Measurements from ENCODE around the gene PTPRN2.
"Not testable (repeated sequence)": the region's sequence is repeated elsewhere in the genome, so short reads cannot be mapped to it uniquely, and the experiment has no call there.

PTPRN2 gene

GRCh38 chr7:157701395-157702180 lies 886.0 kb downstream of the PTPRN2 start:
- not testable (repeated sequence) for H3K36me3 Mint-ChIP-seq (ENCODE audit: low read depth); H3K4me1 Mint-ChIP-seq (ENCODE audit: low read depth); H3K9me3 Mint-ChIP-seq; H3K4me3 Mint-ChIP-seq; H3K27ac Mint-ChIP-seq
- peaks cover 20% of the 10 kb centered on the region for H3K27me3 Mint-ChIP-seq

GRCh38 chr7:157700231-157701005 lies 887.2 kb downstream of the PTPRN2 start:
- Mint-ChIP-seq H3K4me1 (ENCODE audit: low read depth) (no peaks in the 10 kb centered on the region), H3K27me3 (peaks cover 22% of the 10 kb centered on the region), H3K4me3 (no peak overlapping the region)

GRCh38 chr7:157699357-157700013 lies 888.1 kb downstream of the PTPRN2 start:
- peaks cover 30% of the 10 kb centered on the region for H3K27me3 Mint-ChIP-seq

More at GRCh38 chr7:157700231-157701005, 887.2 kb downstream of the PTPRN2 start:
- Mint-ChIP-seq H3K9me3 (no peaks in the 10 kb centered on the region), H3K27ac (no peak overlapping the region), H3K36me3 (ENCODE audit: low read depth) (no peaks in the 10 kb centered on the region)

GRCh38 chr7:157697287-157697686 lies 890.3 kb downstream of the PTPRN2 start:
- H3K36me3 Mint-ChIP-seq (ENCODE audit: low read depth); H3K27ac Mint-ChIP-seq; H3K9me3 Mint-ChIP-seq; H3K4me1 Mint-ChIP-seq (ENCODE audit: low read depth); H3K4me3 Mint-ChIP-seq: not testable (repeated sequence)
- H3K27me3 Mint-ChIP-seq = peaks cover 34% of the 10 kb centered on the region

More at GRCh38 chr7:157699357-157700013, 888.1 kb downstream of the PTPRN2 start:
- Mint-ChIP-seq H3K9me3 (no peaks in the 10 kb centered on the region), H3K4me3 (no peak overlapping the region), H3K36me3 (ENCODE audit: low read depth) (no peaks in the 10 kb centered on the region), H3K4me1 (ENCODE audit: low read depth) (no peaks in the 10 kb centered on the region), H3K27ac (no peak overlapping the region)

GRCh38 chr7:157695609-157696008 lies 892.0 kb downstream of the PTPRN2 start:
- not testable (repeated sequence) for H3K27ac Mint-ChIP-seq; H3K9me3 Mint-ChIP-seq; H3K4me3 Mint-ChIP-seq; H3K36me3 Mint-ChIP-seq (ENCODE audit: low read depth)
- H3K4me1 Mint-ChIP-seq (ENCODE audit: low read depth) = peaks cover 11% of the 10 kb centered on the region
- peaks cover 39% of the 10 kb centered on the region for H3K27me3 Mint-ChIP-seq

GRCh38 chr7:157694376-157694665 lies 893.3 kb downstream of the PTPRN2 start:
- no peaks in the 10 kb centered on the region for H3K36me3 Mint-ChIP-seq (ENCODE audit: low read depth)
- H3K27ac Mint-ChIP-seq = no peak overlapping the region
- H3K9me3 Mint-ChIP-seq = no peaks in the 10 kb centered on the region
- H3K4me1 Mint-ChIP-seq (ENCODE audit: low read depth) = peaks cover 14% of the 10 kb centered on the region
- H3K4me3 Mint-ChIP-seq = no peak overlapping the region
- H3K27me3 Mint-ChIP-seq = peaks cover 35% of the 10 kb centered on the region

- no peaks in the 10 kb centered on the region for H3K9me3 Mint-ChIP-seq
- peaks cover 35% of the 10 kb centered on the region for H3K27me3 Mint-ChIP-seq
- no peaks in the 10 kb centered on the region for H3K36me3 Mint-ChIP-seq (ENCODE audit: low read depth)
- H3K4me1 Mint-ChIP-seq (ENCODE audit: low read depth) = peaks cover 14% of the 10 kb centered on the region
- no peak overlapping the region for H3K27ac Mint-ChIP-seq
- H3K4me3 Mint-ChIP-seq = no peak overlapping the region
Observed at GRCh38 chr7:157693521-157694375, 893.9 kb downstream of the PTPRN2 start.

GRCh38 chr7:157693071-157693520 lies 894.5 kb downstream of the PTPRN2 start:
- Mint-ChIP-seq H3K27ac (no peak overlapping the region), H3K4me3 (no peak overlapping the region), H3K36me3 (ENCODE audit: low read depth) (no peaks in the 10 kb centered on the region), H3K4me1 (ENCODE audit: low read depth) (peaks cover 19% of the 10 kb centered on the region), H3K9me3 (no peaks in the 10 kb centered on the region), H3K27me3 (peaks cover 41% of the 10 kb centered on the region)

GRCh38 chr7:157692460-157693011 lies 895.1 kb downstream of the PTPRN2 start:
- Mint-ChIP-seq H3K27ac (no peak overlapping the region), H3K36me3 (ENCODE audit: low read depth) (no peaks in the 10 kb centered on the region), H3K4me3 (no peak overlapping the region), H3K4me1 (ENCODE audit: low read depth) (peaks cover 22% of the 10 kb centered on the region), H3K9me3 (no peaks in the 10 kb centered on the region), H3K27me3 (peaks cover 47% of the 10 kb centered on the region)

- Mint-ChIP-seq H3K27me3 (peaks cover 54% of the 10 kb centered on the region), H3K27ac (no peak overlapping the region), H3K36me3 (ENCODE audit: low read depth) (no peaks in the 10 kb centered on the region), H3K4me1 (ENCODE audit: low read depth) (peaks cover 26% of the 10 kb centered on the region), H3K4me3 (peak overlapping the region; percentile 54), H3K9me3 (no peaks in the 10 kb centered on the region)
Observed at GRCh38 chr7:157691586-157692459, 895.8 kb downstream of the PTPRN2 start.

GRCh38 chr7:157690833-157691585 lies 896.6 kb downstream of the PTPRN2 start:
- Mint-ChIP-seq H3K27me3 (peaks cover 62% of the 10 kb centered on the region), H3K4me3 (peak overlapping the region; percentile 54), H3K36me3 (ENCODE audit: low read depth) (no peaks in the 10 kb centered on the region)

GRCh38 chr7:157690058-157690832 lies 897.4 kb downstream of the PTPRN2 start:
- Mint-ChIP-seq H3K27me3 (peaks cover 59% of the 10 kb centered on the region), H3K27ac (no peak overlapping the region), H3K4me1 (ENCODE audit: low read depth) (peaks cover 32% of the 10 kb centered on the region), H3K9me3 (no peaks in the 10 kb centered on the region), H3K36me3 (ENCODE audit: low read depth) (no peaks in the 10 kb centered on the region), H3K4me3 (peak overlapping the region; percentile 30)

More at GRCh38 chr7:157690833-157691585, 896.6 kb downstream of the PTPRN2 start:
- H3K4me1 Mint-ChIP-seq (ENCODE audit: low read depth) = peaks cover 32% of the 10 kb centered on the region
- no peak overlapping the region for H3K27ac Mint-ChIP-seq
- no peaks in the 10 kb centered on the region for H3K9me3 Mint-ChIP-seq
